Measurements from ENCODE around the gene TPSG1. TPM values are rescaled to one million over a fixed set of nuclear protein-coding genes. Genes with fewer than 3 reads are reported as not detected.
"Not testable (repeated sequence)": the region's sequence is repeated elsewhere in the genome, so short reads cannot be mapped to it uniquely, and the experiment has no call there.

Gene TPSG1
- total and polyA plus RNA-seq, 2 of the 13 experiments (the other 11 are each of a cell fraction or from before 2014, with no cell fraction given): not detected

DNA sequence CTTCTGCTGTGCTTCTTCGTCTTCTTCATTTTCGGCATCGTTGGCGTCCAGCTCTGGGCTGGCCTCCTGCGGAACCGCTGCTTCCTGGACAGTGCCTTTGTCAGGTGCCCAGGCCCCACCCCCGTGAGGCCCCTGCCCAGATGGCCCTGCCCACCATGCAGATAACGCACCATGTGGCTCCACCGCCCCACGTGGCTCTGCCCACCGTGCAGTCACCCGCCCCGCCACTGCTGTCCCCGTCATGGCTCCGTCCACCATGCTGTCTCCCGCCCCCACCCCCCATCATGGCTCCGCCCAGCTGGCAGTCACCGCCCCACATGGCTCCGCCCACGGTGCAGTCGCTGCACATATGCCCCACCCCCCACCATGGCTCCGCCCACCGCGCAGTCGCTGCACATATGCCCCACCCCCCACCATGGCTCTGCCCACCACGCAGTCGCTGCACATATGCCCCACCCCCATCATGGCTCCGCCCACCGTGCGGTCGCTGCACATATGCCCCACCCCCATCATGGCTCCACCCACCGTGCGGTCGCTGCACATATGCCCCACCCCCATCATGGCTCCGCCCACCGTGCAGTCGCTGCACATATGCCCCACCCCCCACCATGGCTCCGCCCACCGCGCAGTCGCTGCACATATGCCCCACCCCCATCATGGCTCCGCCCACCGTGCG lies 26.3 kb downstream of the TPSG1 start:
- WGBS (ENCODE audit: low lambda C conversion rate): 62% methylated on average over 43 of the region's 44 CpGs
- intact Hi-C loops (cut with micrococcal nuclease; ENCODE audit: unreplicated experiment); CTCF ChIA-PET (ENCODE audit: low intra/inter-chr PET ratio, low total read pairs); POLR2A ChIA-PET; FAIRE-seq; ATAC-seq; H3K79me2 ChIP-seq (ENCODE audit: insufficient read depth, low read length); H3K27ac ChIP-seq (ENCODE audit: extremely low read length, insufficient read depth, low read length); H2AFZ ChIP-seq (ENCODE audit: low read length); H3K9ac ChIP-seq (ENCODE audit: insufficient read depth, low read depth, low read length); H3K4me2 ChIP-seq (ENCODE audit: low read depth, low read length); DNase-seq (ENCODE audit: low spot score); H3K9me3 ChIP-seq (ENCODE audit: low read length); BruUV-seq (replicated peaks); H3K36me3 ChIP-seq (replicated peaks in 1 of 2; ENCODE audit: control insufficient read depth in 1 of 2, insufficient read depth in 2 of 2, low read length in 2 of 2); H3K4me3 ChIP-seq (replicated peaks in 1 of 3; ENCODE audit: insufficient read depth in 1 of 3, low read depth in 2 of 3, low read length in 3 of 3): not testable (repeated sequence)
- Histone ChIP-seq H4K20me1 (ENCODE audit: insufficient read depth, low read length) (peaks cover 19% of the 10 kb centered on the region; the same call in 1 of the 2 replicates), H3K27me3 (ENCODE audit: control insufficient read depth in 1 of 2, insufficient read depth in 2 of 2, low read length in 2 of 2) (peaks cover 2 to 18% of the 10 kb centered on the region in 2 experiments; a peak in 3 of 5 replicates), H3K4me1 (ENCODE audit: insufficient read depth, low read length) (peaks cover 22% of the 10 kb centered on the region)
- in situ Hi-C loops (cut with HindIII; ENCODE audit: extremely low pct_ligation_motif_present, low pct_unique_long_range_greater_than_20kb): loop anchor here (5.0 kb wide), 1 partner anchor 87 kb away; no protein-coding TSS in a partner anchor

DNA sequence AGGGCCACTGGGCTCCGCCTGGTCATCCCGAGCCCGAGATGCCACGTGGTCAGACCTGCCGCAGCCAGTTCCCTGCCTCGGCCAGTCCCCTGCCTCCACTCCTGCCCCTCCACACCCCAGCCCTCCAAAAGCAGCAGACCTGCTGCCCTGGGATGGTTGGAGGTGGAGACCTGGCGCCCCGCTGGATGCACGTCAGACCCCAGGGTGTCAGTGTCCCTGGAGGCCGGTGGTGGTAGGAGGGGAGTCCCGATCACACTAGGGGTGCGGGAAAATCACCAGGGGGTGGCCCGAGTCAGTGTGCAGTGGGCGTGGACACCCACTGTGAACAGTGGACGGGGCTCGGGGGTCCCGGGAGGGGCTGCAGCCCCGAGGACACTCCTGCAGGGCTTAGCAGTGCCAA lies 26.9 kb downstream of the TPSG1 start:
- H3K36me3 ChIP-seq (replicated peaks in 1 of 2; ENCODE audit: control insufficient read depth in 1 of 2, insufficient read depth in 2 of 2, low read length in 2 of 2): no peaks in the 10 kb centered on the region
- no peak overlapping the region for H3K27ac ChIP-seq (ENCODE audit: extremely low read length, insufficient read depth, low read length)
- H4K20me1 ChIP-seq (ENCODE audit: insufficient read depth, low read length): peaks cover 24% of the 10 kb centered on the region; the same call in 1 of the 2 replicates
- no peak overlapping the region for H3K4me2 ChIP-seq (ENCODE audit: low read depth, low read length)
- no peak for ATAC-seq
- CTCF ChIA-PET (ENCODE audit: low intra/inter-chr PET ratio, low total read pairs): no interaction called here
- no peak overlapping the region for H3K4me3 ChIP-seq (replicated peaks in 1 of 3; ENCODE audit: insufficient read depth in 1 of 3, low read depth in 2 of 3, low read length in 3 of 3)
- DNase-seq (ENCODE audit: low spot score): no peak
- H3K4me1 ChIP-seq (ENCODE audit: insufficient read depth, low read length): peaks cover 25% of the 10 kb centered on the region
- POLR2A ChIA-PET: no interaction called here
- peaks cover 2 to 20% of the 10 kb centered on the region in 2 experiments; a peak in 4 of 5 replicates for H3K27me3 ChIP-seq (ENCODE audit: control insufficient read depth in 1 of 2, insufficient read depth in 2 of 2, low read length in 2 of 2)
- TF ChIP-seq ZNF552 (CRISPR knock-in tag; IDR thresholded peaks at IDR 0.05; ENCODE audit: borderline replicate concordance) (no peak), DPF2 (CRISPR knock-in tag; IDR thresholded peaks at IDR 0.05; ENCODE audit: borderline replicate concordance, low read depth) (no peak), MXD4 (CRISPR knock-in tag; IDR thresholded peaks at IDR 0.05) (no peak), SMAD3 (CRISPR knock-in tag; IDR thresholded peaks at IDR 0.05) (no peak), NFYC (CRISPR knock-in tag; IDR thresholded peaks at IDR 0.05) (no peak)
- TF ChIP-seq, protein P1, sequence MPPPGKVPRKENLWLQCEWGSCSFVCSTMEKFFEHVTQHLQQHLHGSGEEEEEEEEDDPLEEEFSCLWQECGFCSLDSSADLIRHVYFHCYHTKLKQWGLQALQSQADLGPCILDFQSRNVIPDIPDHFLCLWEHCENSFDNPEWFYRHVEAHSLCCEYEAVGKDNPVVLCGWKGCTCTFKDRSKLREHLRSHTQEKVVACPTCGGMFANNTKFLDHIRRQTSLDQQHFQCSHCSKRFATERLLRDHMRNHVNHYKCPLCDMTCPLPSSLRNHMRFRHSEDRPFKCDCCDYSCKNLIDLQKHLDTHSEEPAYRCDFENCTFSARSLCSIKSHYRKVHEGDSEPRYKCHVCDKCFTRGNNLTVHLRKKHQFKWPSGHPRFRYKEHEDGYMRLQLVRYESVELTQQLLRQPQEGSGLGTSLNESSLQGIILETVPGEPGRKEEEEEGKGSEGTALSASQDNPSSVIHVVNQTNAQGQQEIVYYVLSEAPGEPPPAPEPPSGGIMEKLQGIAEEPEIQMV (CRISPR knock-in tag; IDR thresholded peaks at IDR 0.05; ENCODE audit: low read depth): no peak
- TF ChIP-seq, protein P2, sequence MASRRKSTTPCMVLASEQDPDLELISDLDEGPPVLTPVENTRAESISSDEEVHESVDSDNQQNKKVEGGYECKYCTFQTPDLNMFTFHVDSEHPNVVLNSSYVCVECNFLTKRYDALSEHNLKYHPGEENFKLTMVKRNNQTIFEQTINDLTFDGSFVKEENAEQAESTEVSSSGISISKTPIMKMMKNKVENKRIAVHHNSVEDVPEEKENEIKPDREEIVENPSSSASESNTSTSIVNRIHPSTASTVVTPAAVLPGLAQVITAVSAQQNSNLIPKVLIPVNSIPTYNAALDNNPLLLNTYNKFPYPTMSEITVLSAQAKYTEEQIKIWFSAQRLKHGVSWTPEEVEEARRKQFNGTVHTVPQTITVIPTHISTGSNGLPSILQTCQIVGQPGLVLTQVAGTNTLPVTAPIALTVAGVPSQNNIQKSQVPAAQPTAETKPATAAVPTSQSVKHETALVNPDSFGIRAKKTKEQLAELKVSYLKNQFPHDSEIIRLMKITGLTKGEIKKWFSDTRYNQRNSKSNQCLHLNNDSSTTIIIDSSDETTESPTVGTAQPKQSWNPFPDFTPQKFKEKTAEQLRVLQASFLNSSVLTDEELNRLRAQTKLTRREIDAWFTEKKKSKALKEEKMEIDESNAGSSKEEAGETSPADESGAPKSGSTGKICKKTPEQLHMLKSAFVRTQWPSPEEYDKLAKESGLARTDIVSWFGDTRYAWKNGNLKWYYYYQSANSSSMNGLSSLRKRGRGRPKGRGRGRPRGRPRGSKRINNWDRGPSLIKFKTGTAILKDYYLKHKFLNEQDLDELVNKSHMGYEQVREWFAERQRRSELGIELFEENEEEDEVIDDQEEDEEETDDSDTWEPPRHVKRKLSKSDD (CRISPR knock-in tag; IDR thresholded peaks at IDR 0.05; ENCODE audit: low read depth): no peak
- TF ChIP-seq, protein P3, sequence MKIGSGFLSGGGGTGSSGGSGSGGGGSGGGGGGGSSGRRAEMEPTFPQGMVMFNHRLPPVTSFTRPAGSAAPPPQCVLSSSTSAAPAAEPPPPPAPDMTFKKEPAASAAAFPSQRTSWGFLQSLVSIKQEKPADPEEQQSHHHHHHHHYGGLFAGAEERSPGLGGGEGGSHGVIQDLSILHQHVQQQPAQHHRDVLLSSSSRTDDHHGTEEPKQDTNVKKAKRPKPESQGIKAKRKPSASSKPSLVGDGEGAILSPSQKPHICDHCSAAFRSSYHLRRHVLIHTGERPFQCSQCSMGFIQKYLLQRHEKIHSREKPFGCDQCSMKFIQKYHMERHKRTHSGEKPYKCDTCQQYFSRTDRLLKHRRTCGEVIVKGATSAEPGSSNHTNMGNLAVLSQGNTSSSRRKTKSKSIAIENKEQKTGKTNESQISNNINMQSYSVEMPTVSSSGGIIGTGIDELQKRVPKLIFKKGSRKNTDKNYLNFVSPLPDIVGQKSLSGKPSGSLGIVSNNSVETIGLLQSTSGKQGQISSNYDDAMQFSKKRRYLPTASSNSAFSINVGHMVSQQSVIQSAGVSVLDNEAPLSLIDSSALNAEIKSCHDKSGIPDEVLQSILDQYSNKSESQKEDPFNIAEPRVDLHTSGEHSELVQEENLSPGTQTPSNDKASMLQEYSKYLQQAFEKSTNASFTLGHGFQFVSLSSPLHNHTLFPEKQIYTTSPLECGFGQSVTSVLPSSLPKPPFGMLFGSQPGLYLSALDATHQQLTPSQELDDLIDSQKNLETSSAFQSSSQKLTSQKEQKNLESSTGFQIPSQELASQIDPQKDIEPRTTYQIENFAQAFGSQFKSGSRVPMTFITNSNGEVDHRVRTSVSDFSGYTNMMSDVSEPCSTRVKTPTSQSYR (CRISPR knock-in tag; IDR thresholded peaks at IDR 0.05; ENCODE audit: borderline replicate concordance): no peak
- no TSS peak for BruUV-seq (replicated peaks)
- intact Hi-C loops (cut with micrococcal nuclease; ENCODE audit: unreplicated experiment): no loop called here
- no peaks in the 10 kb centered on the region for H3K79me2 ChIP-seq (ENCODE audit: insufficient read depth, low read length)
- 89% methylated on average over 5 of the region's 18 CpGs for WGBS (ENCODE audit: low lambda C conversion rate)
- no peak for FAIRE-seq
- H2AFZ ChIP-seq (ENCODE audit: low read length): no peak overlapping the region
- no peak overlapping the region for H3K9ac ChIP-seq (ENCODE audit: insufficient read depth, low read depth, low read length)
- in situ Hi-C loops (cut with HindIII; ENCODE audit: extremely low pct_ligation_motif_present, low pct_unique_long_range_greater_than_20kb): loop anchor here (5.0 kb wide), 1 partner anchor 86 kb away; no protein-coding TSS in a partner anchor
- H3K9me3 ChIP-seq (ENCODE audit: low read length): no peaks in the 10 kb centered on the region

All from HepG2 (cell line).